ENCODE results near the gene BDNF. TPM values are rescaled to one million over a fixed set of nuclear protein-coding genes. Genes with fewer than 3 reads are reported as not detected.
"Not testable (repeated sequence)": the region's sequence is repeated elsewhere in the genome, so short reads cannot be mapped to it uniquely, and the experiment has no call there.

BDNF gene
- polyA plus RNA-seq, 4 donors: 1.4 to 2.2 (median 1.7) TPM

- not testable (repeated sequence) for DNase-seq (ENCODE audit: low read depth in 4 of 4, low spot score in 3 of 4)
Measured at GRCh38 chr11:27629023-27629422, 71.2 kb downstream of the BDNF start.

- DNase-seq (ENCODE audit: low read depth in 4 of 4, low spot score in 3 of 4): no peak
Measured at GRCh38 chr11:27627979-27628378, 72.3 kb downstream of the BDNF start.

GRCh38 chr11:27626938-27627586 is 73.2 kb downstream of the BDNF start:
- no peak for DNase-seq (ENCODE audit: low read depth in 4 of 4, low spot score in 3 of 4)

- no peak for DNase-seq (ENCODE audit: low read depth in 4 of 4, low spot score in 3 of 4)
Measured at GRCh38 chr11:27626269-27626937, 73.9 kb downstream of the BDNF start.

GRCh38 chr11:27625347-27625912 is 74.8 kb downstream of the BDNF start:
- no peak for DNase-seq (ENCODE audit: low read depth in 4 of 4, low spot score in 3 of 4)

GRCh38 chr11:27623945-27624523 is 76.2 kb downstream of the BDNF start:
- no peak for DNase-seq (ENCODE audit: low read depth in 4 of 4, low spot score in 3 of 4)

GRCh38 chr11:27622541-27623300 is 77.5 kb downstream of the BDNF start:
- no peak for DNase-seq (ENCODE audit: low read depth in 4 of 4, low spot score in 3 of 4)

- DNase-seq (ENCODE audit: low read depth in 4 of 4, low spot score in 3 of 4): no peak
Measured at GRCh38 chr11:27621405-27622161, 78.7 kb downstream of the BDNF start.

- DNase-seq (ENCODE audit: low read depth in 4 of 4, low spot score in 3 of 4): no peak
Measured at GRCh38 chr11:27619763-27620335, 80.4 kb downstream of the BDNF start.

GRCh38 chr11:27619039-27619574 is 81.1 kb downstream of the BDNF start:
- no peak for DNase-seq (ENCODE audit: low read depth in 4 of 4, low spot score in 3 of 4)

- DNase-seq (ENCODE audit: low read depth in 4 of 4, low spot score in 3 of 4): no peak
Measured at GRCh38 chr11:27618281-27618915, 81.9 kb downstream of the BDNF start.

GRCh38 chr11:27616711-27617110 is 83.5 kb downstream of the BDNF start:
- no peak for DNase-seq (ENCODE audit: low read depth in 4 of 4, low spot score in 3 of 4)

- no peak for DNase-seq (ENCODE audit: low read depth in 4 of 4, low spot score in 3 of 4)
Measured at GRCh38 chr11:27615833-27616232, 84.4 kb downstream of the BDNF start.

- no peak for DNase-seq (ENCODE audit: low read depth in 4 of 4, low spot score in 3 of 4)
Measured at GRCh38 chr11:27614092-27614491, 86.2 kb downstream of the BDNF start.

GRCh38 chr11:27612932-27613880 is 87.0 kb downstream of the BDNF start:
- DNase-seq (ENCODE audit: low read depth in 4 of 4, low spot score in 3 of 4): no peak

GRCh38 chr11:27611947-27612455 is 88.3 kb downstream of the BDNF start:
- no peak for DNase-seq (ENCODE audit: low read depth in 4 of 4, low spot score in 3 of 4)

GRCh38 chr11:27611390-27611789 is 88.9 kb downstream of the BDNF start:
- DNase-seq (ENCODE audit: low read depth in 4 of 4, low spot score in 3 of 4): no peak

GRCh38 chr11:27610946-27611345 is 89.3 kb downstream of the BDNF start:
- no peak for DNase-seq (ENCODE audit: low read depth in 4 of 4, low spot score in 3 of 4)
